OCI-LY3 (cell line): ENCODE data around the gene PHLDB2.

Experiments used
- CTCF ChIP-seq: fragments of 200-600, 300-600 bp; sonication (generic); IDR thresholded peaks from 2 replicates; pipeline ENCODE4 v1.5.1; 2014; ENCODE audit warnings: antibody characterized with exemption, low read length, low read depth
- EZH2phosphoT487 ChIP-seq: fragments of 200-600 bp; shearing (Covaris generic); IDR thresholded peaks from 2 replicates; pipeline ENCODE4 v1.6.1; 2018; ENCODE audit warnings: antibody characterized with exemption, mixed run types, low read depth

GRCh38 chr3:111956449-111956848, 97.4 kb downstream of the PHLDB2 start:
- TF ChIP-seq CTCF = no peak
- no peak for TF ChIP-seq EZH2phosphoT487
